ENCODE measurements around the gene RAD9A.

Gene RAD9A

DNA sequence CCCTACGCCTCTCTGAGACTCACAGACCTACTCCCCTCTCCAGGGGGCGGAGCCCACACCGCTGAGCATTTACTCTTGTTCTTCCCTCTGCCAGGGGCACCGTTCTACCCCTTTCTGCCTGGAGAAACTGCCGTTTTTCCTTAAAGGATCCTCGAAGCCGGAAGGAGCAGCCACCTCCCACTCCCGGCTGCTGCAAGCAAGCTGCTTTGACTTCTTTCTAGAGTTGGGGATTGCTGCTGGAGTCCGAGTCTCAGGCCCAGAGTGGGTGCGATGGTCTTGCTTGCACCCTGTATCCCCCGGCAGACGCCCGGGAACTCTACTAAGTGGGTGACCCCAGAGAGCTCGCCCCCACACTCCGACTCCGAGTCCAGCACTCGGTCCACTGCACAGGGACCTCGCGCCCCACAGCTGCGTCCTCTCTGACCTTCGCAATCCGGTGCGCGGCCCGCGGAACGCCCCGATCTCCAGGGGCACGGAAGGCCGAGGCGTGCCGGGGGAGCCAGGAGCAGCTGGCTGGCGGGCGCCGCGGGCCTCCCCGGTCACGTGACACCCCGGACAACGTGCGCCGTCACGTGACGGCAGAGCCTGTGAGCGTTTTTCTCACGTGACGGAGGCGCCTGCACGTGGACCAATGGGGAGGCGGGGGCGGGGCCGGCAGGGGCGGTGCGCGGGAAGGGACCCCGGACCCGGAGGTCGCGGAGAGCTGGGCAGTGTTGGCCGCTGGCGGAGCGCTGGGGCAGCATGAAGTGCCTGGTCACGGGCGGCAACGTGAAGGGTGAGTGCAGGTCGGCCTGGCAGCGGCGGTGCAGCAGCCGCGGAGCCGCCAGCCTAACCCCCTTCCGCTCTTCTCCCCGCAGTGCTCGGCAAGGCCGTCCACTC is at the start of gene RAD9A:
Gene RAD9A (plus strand): TSS at position 683 of the 879 bp plus-strand sequence. CDS start 59 bp downstream, at position 742.
- DNase-seq (ENCODE audit: low read depth in 2 of 2) = peak; percentile 91 to 92

DNA sequence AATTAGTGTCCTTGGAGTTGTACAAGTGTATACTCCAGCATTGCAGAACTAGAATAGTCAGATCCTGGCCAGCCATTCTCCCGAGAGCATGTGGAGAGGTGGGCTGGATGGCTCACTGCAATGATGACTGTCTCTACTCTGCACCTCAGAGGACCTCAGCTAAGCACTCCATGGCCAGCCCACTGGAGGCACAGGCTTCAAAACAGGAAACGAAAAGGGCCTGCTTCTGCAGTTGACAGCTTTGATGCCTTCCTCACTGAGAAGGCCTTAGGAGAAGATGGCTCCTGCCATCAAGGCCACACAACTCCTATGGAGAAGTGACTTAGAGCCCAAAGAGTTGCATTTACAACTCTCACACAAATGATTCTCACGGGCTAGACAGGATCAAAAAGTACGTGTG is 47.5 kb upstream of the RAD9A start:
- no peak for DNase-seq (ENCODE audit: low read depth in 2 of 2)

DNA sequence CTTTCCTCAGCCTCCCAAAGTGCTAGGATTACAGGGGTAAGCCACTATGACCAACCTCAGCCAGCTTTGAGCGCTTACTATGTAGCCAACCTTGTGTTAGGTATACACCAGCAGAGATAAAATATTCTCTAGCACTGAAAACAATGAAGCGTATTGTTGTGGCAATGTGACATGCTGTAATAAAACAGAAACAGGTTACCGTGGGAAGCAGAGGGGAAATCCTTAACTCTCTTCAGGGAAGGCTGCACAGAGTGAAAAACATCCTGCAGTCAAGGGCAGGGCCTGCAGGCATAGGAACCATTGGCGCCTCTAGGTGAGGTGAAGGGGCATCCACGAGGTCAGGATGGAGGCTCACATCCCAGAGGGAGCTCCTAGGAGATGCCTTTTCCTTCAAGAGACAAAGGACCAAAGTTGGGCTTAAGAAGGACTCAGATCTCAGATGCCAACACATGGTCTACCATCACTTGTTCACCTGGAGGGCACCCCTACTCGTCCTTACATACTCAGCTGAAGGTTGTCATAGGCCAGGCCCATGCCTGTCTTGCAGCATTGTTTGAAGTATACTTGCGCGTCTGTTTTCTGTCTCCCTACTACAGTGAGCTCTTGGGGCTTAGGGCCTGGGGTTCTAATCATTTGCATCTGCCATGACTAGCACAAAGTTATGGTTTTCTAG is 46.4 kb upstream of the RAD9A start:
- DNase-seq (ENCODE audit: low read depth in 2 of 2) = no peak

DNA sequence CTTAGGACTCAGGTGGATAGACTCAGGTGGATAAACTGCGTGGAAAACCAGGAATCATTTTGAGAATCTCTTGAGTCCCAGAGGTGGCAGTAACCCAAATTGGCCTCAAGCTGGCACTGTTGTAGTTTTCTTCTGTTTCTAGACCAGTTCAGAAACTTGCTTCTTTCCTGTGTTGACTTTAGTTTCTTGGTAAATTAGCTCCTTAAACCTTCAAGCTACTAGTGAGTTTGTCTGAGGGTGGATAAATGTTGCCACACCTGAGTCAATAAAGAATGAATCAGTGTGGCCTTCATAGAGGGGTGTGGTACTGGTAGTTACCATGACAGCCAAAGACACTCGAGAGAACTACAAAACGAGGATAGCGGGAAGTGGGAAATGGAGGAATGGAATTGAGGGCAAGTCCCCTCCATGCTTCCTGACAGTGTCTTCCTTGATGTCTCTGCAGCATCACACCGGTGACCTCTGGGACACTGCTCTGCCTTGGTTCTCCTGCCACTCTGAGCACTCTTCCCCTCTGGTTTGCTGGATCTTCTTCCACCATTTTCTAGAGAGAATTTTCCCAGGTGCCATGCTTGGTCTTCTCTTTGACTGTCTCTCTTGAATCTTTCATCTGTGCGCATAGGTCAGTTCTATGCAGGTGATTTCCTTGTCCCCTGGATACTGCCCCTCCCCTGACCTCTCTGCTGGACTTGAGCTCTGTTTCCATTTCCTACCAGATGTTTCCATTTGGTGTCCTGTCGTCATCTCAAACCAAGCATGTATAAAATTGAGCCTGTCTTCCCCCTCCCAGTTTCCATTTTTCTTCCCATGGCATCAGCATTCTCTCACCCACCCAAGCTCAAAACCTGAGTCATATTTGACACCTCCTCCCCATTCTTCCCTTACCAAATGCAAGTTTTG is 45.6 kb upstream of the RAD9A start:
- DNase-seq (ENCODE audit: low read depth in 2 of 2) = no peak

DNA sequence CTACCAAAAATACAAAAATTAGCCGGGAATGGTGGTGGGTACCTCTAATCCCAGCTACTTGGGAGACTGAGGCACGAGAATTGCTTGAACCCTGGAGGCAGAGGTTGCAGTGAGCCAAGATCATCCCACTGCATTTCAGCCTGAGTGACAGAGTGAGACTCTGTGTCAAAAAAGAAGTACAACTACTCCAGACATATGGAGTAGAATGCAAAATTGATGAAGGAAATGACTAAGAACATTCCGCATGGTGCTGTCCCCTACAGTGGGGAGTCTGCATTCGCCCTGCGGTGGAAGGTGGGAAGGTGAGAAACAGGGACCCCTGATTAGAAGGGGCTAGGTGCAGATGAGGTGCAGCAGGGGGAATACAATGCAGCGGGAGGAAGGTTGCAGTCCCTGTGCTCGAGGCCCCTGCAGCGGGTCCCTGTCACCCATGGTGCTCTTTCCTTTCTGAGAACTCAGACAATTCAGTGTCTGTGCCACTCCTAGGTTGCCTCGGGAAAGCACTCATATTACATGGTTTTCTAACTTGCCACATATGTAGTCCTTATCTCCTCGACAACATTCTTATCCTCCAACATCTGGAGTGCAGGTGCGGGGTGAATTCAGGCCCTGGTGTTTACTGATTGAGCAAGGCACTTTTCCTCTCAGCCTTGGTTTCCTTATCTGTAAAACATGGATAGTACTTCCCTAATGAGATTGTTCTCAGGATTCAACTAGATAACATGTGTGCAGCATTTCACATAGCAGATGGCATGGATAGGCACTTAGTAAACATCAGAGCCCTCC is 43.6 kb upstream of the RAD9A start:
- DNase-seq (ENCODE audit: low read depth in 2 of 2) = no peak

DNA sequence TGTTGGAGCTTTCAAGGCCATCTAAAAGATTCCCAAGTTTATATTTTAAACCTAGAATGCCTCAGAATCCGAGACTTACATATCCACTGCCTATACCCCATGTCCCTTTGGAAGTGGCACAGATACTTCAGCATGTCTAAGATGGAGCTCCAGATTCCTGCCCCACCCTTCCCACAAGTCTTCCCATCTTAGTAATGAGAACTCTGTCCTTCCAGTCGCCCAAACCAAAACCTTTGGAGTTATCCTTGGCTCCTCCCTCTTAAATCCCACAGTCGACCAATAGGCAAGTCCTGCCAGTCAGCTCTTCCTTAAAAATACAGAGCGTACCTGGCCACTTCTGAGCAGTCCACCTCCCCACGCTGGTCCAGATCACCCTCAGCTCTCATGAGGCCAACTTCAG is 42.8 kb upstream of the RAD9A start:
- DNase-seq (ENCODE audit: low read depth in 2 of 2) = no peak

DNA sequence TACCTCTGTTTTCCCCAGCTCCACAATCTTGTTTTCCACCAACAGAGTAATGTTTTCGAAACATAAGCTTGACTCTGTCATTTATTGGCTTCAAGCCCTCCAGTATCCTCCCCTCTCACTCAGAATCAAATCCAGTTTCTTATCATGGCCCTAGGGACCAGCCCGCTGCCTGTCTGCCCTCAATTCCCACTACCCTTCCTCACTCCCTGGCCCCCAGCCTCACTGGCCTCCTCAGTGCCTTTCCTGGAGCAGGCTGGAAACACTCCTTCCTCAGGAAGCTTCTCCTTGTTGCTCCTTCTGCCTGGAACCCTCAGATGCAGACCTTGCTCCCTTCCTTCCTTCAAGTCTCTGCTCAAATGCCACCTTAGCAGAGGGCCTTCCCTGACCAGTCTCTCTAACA is 42.3 kb upstream of the RAD9A start:
- no peak for DNase-seq (ENCODE audit: low read depth in 2 of 2)

DNA sequence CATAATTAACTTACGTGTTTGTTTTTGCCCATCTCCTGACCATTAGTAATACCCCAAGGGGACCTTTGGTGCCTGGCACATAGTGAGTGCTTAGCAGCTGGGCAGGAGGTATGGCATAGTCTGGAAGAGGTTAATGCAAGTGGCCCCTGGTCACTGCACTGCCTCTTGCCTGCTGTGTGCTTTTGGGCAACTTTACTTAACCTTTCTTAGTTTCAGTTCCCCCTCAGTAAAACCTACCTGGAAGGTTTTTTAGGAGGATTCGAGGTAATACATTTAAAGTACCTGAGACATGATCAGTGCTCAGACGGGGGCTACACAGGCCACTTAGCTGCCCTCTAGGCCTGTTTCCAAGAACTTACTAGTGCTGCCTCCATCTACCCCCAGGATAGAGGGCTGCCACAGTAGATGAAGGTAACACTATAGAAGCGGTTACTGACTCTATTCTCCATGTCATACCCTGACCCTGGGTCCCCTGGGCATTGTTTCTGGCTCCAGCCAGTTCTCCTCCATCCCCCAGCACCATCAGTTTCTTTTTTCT is 41.8 kb upstream of the RAD9A start:
- DNase-seq (ENCODE audit: low read depth in 2 of 2) = no peak

DNA sequence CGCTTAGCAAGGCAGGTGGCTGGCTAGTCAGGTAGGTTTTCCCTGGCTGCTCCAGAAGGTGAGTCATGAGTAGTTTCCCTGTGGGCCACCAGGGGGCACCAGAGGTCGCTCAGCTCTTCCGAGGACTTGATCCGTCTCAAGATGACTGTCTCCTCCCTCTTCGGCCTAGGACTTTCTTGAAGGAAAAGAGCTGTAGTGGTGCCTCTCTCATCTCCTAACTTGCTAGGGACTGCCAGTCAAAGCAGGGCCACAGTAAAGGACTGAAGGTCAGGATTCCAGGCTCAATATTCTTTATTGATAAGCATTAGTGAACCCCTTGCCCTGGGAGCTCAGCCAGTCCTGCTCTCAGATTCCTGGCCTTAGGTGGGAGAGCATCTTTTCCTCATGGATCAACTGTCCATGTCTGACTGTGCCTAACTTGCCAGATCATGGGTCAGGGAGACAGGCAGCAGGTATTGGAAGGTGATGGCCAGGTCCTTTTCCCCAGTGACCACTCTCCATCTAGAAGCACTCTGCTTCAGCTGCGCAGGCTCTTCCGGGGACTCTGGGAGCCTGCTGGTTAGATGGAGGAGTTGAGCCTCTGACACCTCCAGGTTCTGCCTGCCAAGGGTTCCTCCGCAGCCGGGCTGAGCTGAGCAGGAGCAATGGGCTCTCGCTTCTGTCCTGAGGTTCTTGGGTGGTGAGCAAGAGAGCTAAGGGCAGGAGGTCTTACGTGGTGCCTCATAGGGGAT is 40.3 kb upstream of the RAD9A start:
- peak in 1 of 2 donors; percentile 43 for DNase-seq (ENCODE audit: low read depth in 2 of 2)

DNA sequence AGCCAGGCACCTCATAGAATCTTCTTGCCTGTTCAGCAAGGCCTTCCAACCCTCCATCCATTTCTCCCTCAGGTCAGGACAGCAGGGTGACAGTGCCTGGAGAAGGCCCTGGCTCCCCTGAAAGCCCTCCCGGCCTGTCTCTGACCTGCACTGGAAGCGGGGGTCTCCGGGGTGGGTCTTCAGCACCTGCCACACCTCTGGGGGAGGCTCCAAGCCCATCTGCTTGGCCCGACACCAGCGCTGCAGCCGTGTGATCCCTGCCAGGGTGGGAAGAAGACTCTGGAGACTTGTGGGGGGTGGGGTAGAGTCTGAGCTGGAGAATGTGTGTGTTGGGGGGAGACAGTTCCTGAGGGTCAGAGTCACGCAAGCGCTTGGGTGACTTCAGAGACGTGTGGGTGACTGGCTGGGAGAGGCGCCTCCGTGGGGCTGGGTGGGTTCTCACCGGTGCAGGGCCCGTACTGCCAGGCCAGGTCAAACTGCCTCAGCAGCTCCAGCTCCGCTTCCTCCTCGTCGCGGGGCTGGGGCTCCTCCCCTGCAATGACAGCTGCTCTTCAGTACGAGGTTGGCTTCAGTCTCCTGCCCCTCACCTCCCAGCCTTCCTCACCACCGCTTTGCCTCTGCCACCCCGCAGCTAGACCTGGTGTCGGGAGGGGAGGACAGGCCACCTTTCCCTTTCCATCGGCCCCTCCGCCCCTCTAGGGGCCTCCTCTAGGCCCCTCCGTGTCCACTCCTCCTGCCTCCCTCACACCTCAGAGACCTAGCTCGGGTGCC is 39.1 kb upstream of the RAD9A start:
- no peak for DNase-seq (ENCODE audit: low read depth in 2 of 2)

DNA sequence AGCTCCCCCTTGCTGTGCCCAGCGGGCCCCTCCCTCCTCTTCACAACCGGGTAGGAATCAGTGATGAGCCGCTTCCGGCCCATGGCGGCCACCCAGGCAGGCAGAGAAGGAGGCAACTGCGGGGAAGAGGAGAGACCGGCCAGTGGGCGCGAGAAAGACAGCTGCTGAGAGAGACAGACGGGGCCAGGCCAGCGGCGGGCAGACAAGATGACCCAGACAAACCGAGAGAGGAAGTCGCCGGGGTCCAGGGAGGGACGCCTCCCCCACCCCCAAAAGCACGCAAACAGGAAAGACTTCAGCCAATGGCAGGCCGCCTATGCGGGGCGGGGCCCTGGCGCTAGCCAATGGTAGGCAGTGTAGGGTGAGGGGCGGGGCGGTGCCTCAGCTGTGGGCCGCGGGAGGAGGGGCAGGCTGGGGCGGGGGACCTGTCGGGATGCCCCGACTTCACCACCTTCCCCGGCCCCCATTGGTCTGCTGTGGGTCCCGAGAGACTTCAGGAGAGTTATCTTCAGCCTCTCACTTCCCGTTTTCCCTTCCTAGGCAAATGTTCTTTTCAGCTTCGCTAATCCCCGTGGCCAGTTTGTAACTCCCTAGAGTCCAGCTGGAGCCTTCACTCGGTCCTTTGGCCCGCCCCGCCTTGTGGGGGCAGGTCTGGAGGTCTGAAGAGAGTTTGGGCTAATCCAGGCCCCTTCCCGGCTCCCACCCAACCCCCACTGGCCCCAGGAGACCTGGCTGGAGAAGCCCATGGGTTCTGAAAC is 38.3 kb upstream of the RAD9A start, which contains the start of gene POLD4:
Gene POLD4 (minus strand): TSS at position 230 of the 758 bp plus-strand sequence. CDS start 147 bp downstream, at position 83.
- DNase-seq (ENCODE audit: low read depth in 2 of 2) = peak; percentile 94 to 96

DNA sequence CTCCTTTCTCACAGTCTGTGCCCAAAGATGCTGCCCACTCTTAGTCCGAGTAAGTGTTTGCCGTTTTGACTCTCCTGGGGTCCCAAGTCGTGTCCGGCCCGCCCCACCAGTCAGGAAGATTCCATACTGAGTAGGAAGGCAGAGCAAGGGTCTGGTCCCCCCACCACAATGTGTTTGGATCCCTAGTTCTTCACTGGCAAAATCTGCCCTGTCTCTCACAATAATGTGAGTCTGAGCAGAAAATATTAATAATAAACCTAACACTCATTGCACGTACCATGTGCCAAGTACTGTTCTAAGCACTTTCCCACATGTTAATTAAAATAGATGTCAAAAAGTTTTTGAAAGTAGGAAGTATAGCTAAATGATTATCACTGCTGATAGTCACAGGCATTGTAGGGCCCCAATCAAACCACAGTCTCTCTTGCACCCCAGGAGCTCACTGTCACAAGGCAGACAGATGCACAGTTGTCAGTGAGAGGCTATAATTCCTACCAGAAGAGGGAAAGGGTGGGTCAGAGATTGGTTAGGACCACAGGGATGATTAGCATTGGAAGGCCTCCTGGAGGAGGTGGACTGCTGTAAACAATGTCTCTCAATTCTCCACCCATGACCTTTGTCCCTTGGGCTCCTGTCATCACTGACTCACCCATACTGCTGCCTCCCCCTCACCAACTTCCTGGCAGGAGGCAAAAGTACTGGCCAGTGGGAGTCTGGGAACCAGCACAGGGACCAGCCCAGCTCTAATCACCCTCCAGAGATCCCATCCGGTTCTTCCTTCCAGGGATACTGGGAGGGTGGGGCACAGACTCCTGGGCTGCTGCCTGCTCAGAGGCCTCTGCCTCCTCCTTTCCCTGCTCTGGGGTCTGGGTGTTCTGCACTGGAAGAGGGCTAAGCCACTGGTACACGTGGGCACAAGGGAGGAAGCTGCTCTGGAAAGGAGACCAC is 37.4 kb upstream of the RAD9A start:
- no peak for DNase-seq (ENCODE audit: low read depth in 2 of 2)

DNA sequence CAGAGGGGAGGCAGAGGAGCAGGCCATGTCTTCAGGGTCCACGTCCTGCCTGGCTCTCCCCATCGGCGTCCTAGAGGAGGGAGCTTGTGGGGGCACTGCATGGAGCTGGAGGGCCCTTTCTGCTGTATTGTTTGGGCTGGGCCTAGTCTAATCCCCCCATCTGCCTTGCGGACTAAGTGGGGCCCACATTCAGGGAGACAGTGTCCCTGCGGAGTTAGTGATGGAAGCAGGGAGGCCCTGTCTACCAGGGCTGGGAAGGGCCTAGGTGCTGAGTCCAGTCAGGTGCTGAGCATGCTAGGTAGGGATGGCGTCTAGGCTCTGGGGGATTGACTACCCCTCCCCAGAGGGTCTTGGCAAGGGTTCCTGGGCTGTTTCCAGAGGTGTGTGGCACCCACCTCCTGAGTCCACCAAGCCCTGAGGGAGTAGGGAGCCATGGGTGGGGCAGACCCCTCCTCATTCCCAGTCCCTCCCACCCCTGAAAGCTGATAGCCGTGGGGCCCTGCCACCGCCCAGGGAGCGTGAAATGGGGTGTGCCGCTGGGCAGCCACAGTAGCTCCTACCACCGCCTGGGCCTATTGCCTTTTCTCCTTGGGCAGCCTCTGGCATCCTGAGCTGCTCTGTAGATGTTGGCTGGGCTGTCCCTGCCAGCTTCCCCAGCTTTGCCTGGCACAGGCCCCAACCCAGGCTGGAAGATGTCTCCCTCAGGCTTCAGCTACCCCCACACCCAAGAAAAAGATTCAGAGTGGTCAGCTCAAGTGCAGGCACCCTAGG is 36.6 kb upstream of the RAD9A start:
- no peak for DNase-seq (ENCODE audit: low read depth in 2 of 2)

DNA sequence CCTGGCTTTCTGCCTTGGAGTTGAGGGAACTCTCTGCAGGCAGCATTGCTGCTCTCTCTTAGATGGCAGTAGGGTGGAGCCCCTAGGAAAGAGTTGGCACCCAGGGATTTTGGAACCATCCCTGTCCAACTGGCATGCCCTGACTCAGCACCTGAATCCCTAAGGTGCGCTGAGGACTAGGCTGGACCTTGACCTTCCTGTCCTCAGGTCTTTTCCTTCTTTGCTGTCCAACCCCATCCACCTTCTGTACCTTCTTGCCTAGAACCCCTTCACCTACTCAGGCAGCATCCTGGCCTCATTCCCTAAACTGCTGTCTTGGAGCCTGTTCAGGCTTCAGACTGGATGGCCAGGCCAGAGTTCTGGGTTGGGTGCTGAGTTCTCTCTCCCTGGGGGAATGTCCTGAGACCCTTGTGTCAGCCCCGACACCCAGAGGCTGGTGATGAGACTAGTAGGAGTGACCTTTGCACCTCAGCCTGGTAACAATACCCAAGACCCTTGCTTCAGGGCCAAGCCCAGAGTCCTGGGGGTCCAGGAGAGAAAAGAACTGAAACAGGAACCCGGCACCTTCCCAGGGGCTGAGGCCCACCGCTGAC is 35.9 kb upstream of the RAD9A start:
- DNase-seq (ENCODE audit: low read depth in 2 of 2) = no peak

DNA sequence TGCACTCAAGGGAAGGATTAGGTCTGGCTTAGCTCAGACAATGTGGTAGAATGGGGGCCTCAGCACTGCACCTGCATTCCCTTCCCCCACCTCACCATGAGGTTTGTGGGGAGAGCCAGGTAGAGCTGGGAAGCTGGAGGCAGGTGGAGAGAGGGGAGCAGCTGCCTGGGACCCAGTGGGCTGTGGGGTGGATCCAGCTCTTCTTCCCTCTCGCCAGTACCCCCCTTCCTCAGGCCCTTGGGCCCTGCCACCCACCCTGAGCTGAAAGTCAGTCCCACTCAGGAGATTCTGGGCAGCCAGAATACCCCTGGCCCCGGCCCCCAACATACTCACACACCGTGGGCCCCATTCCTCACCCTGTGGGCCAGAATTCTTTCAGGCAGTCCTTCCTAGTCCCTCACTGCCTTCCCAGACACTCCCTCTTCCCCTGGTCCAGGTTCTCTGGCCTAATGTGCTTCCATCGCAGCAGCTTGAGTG is 35.4 kb upstream of the RAD9A start:
- DNase-seq (ENCODE audit: low read depth in 2 of 2) = no peak

DNA sequence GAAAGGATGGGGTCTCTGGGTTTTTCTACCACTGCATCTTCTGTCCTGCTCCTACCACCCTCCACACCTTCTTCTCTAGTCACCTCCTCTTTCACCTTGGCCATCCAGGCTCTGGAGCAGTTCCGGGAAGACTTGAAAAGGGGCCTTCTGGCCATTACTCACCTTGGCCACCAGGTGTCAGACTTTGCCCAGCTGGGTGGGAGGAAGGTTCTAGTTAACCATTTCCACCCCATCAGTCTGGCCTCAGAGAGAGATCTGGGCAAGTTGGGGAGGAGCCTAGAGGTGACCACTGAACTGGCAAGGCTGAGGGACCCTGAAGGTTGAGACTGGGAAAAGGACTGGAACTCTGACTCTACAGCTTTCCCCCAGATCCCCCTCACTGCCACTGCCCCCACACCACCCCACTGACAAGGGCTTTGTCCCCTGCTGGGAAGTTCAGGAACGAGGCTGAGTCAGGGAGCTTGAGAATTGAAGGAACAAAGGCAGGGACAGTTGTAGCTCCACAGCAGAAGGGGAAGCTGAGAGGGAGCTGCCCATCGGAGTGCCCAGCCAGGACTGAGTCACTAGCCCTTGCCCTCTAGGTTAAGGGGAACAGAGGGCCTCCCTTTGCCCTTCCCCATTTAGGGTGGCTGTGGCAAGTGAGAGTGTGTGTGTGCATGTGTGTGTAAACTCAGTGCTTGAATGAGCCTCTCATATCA is 34.8 kb upstream of the RAD9A start:
- DNase-seq (ENCODE audit: low read depth in 2 of 2) = peak; percentile 41 to 54
